ENCODE results near the gene HECTD2.
A peak's percentile ranks its signal among the peaks of the same experiment; 100 is the strongest.
"Not testable (repeated sequence)": the region's sequence is repeated elsewhere in the genome, so short reads cannot be mapped to it uniquely, and the experiment has no call there.

Gene HECTD2, protein sequence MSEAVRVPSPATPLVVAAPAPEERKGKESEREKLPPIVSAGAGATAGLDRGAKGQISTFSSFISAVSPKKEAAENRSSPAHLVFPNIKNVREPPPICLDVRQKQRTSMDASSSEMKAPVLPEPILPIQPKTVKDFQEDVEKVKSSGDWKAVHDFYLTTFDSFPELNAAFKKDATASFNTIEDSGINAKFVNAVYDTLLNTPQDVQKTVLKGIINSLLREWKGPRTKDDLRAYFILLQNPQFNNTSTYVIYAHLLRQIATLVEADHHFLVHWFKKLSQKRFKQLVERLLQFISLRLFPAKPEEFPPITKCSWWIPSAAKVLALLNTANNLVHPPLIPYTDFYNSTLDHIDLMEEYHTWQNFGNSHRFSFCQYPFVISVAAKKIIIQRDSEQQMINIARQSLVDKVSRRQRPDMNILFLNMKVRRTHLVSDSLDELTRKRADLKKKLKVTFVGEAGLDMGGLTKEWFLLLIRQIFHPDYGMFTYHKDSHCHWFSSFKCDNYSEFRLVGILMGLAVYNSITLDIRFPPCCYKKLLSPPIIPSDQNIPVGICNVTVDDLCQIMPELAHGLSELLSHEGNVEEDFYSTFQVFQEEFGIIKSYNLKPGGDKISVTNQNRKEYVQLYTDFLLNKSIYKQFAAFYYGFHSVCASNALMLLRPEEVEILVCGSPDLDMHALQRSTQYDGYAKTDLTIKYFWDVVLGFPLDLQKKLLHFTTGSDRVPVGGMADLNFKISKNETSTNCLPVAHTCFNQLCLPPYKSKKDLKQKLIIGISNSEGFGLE

DNA sequence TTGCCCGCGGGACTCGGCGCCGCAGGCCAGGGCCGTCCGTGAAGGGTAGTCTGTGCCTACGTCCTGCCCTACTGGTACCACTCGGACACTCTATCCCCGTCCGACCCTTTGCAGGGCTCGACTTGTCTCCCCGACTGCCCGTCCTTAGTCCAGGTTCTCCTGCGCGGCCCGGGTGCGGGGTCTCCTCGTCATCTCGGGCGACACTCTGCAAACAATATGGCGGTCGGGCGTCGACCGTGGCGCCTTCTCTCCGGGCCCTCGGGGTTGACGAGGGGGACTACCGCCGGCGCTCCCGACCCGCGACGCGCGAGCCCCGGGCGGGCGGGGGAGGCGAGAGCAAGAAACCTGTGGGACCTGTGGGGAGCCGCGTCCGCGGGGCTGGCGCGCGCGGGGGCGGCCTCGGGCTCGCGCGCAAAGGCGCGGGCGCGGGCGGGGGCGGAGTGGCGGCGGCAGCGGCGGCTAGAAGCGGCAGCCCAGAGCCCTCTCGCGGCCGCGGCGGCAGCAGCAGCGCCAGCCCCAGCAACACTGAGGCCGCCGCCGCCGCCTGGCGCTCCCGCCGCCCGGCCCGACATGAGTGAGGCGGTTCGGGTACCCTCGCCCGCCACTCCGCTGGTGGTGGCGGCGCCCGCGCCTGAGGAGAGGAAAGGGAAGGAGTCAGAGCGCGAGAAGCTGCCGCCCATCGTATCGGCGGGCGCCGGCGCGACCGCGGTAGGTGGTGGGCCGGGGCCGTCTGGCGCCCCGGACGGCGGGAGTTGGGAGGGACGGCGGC is at the start of gene HECTD2:
Gene HECTD2 (plus strand): TSS at position 476 of the 769 bp plus-strand sequence. CDS start 95 bp downstream, at position 571.
- DNase-seq (ENCODE audit: low read depth in 2 of 2): peak; percentile 65 to 72

DNA sequence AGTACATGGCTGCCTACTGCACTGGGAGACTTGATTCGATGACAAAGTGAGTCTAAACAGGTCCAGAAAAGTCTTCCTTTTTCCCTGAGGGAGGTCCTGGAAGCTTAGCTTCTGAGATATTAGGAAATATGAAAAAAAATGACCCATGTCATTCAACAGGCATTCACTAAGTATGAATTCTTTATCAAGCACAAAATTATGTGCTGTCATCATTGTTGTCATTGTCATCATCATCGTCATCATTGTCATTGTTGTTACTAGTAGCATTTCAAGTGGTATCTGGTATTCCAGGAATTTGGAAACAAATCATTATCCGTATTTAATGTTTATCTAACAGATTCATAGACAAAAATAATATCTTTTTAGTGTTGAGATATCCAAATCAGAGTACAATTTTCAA is 49.7 kb upstream of the HECTD2 start:
- no peak for DNase-seq (ENCODE audit: low read depth in 2 of 2)

DNA sequence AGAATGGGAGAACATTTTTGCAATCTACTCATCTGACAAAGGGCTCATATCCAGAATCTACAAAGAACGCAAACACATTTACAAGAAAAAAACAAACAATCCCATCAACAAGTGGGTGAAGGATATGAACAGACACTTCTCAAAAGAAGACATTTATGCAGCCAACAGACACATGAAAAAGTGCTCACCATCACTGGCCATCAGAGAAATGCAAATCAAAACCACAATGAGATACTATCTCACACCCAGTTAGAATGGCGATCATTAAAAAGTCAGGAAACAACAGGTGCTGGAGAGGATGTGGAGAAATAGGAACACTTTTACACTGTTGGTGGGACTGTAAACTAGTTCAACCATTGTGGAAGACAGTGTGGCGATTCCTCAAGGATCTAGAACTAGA is 44.6 kb upstream of the HECTD2 start:
- DNase-seq (ENCODE audit: low read depth in 2 of 2): not testable (repeated sequence)

DNA sequence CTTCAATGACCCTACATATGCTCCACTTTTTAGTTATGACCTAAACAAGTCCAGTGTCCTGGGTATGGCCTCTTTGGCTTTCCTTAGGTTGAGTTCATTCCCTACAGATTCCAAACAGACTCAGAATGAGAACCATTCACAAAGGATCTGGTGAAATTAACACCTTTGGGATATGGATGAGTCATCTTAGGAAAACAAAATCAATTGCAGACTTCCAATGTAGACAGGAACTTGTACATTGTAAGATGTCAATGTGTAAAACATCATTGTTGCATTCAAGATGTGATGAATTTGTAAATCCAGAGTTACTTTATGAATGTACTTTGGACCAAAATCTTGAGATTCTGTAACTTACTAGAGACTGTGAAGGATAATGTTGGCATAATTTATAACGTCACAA is 43.4 kb upstream of the HECTD2 start:
- no peak for DNase-seq (ENCODE audit: low read depth in 2 of 2)

DNA sequence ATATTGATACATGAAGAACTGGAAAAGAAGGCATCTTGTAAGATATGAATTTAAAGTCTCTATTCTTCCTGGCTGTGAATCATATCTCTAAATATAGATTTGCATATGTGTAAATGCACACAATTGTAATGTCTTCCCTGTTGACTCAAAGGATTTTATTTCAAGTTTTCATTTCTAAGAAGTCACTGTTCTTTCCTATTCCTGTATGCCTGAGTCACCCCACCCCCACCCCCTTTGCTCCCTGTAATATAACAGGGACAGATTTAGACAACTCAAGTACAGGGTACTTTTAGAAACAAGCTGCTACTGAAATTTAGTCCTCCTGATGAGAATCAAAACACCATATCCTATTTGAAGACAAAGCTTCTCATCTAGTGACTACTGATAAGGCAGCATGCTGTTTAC is 43.0 kb upstream of the HECTD2 start:
- no peak for DNase-seq (ENCODE audit: low read depth in 2 of 2)

DNA sequence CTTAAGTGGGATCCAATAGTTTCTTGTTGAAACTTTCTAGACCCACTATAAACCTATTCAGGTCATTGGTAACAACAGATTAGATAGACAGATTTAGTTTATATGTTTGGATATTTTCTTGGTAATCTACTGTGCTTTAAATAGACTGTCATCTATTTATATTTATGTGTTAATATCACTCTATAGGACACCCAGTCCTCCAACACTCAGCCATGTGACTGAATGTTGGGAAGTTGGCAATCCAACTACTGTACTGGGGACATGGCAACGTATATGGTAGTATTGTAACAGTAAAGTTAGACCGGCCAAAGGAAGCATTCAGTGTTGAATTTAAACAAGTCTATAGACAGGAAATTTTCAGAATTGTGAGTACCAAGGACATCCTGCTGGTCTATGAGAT is 42.6 kb upstream of the HECTD2 start:
- DNase-seq (ENCODE audit: low read depth in 2 of 2): no peak

DNA sequence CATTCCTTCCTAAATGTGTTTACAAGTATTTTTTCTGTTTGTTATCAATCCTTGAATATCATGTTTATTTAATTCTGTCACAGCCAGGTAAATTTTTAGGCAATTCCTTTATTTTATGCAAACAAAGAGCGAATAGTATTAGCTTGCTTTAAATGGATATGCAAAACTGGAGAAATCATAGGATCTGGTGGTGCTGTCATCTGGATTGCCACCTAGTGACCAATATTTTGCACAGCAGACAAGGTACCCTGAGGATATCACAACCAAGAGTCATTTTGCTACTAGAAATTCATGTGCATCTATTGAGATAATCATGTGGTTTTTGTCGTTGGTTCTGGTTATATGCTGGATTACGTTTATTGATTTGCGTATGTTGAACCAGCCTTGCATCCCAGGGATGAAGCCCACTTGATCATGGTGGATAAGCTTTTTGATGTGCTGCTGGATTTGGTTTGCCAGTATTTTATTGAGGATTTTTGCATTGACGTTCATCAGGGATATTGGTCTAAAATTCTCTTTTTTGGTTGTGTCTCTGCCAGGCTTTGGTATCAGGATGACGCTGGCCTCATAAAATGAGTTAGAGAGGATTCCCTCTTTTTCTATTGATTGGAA is 40.1 kb upstream of the HECTD2 start:
- DNase-seq (ENCODE audit: low read depth in 2 of 2): not testable (repeated sequence)

DNA sequence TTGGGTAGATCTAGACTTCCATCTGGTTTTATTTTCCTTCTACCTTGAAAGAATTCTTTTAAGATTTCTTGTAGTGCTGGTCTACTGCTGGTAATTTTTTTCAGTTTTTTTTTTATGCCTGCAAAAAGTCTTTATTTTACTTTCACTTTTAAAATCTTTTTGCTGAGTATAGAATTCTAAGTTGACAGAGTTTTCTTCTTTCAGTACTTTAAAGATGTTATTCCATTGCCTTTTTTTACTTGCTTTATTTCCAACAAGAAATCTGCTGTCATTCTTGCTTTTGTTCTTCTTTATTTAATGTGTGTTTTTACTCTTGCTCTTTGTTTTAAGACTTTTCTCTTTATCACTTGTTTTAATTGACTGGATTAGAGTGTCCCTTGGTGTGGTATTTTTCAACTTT is 36.1 kb upstream of the HECTD2 start:
- no peak for DNase-seq (ENCODE audit: low read depth in 2 of 2)

DNA sequence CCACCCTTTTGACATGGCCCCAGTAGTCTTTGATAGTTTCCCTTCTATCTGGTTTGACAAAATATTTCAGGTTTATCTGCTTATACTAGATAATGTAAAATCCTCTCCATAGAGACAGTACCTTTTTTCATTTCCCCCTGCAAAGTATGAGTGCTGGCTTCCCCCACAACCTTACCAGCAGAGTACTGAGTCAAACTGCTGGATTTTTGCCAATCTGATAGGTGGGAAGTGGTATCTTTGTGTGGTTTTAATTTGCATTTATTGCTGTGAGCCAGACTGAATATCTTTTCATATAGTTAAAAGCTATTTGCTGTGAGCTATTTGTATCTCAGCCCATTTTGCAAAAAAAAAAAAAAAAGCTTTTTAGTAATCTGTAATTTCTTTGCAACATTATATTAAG is 32.1 kb upstream of the HECTD2 start:
- no peak for DNase-seq (ENCODE audit: low read depth in 2 of 2)

DNA sequence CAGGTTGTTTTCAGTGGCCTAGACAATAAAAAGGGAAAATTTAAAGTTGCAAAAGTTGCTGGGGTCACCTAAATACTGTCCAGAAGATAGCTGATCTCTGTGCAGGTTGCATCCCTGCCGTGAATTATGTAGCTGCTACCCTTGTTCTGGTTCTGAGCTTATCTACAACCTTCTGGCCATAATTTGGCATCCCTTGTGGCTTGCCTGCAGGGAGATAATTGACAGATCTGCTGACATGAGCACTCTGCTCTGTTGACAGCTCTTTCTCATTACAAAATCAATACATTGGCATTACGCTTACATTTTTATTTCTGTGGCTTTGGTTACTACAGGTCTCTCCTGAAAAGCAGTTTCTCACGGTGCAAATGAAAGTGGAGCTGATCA is 29.3 kb upstream of the HECTD2 start:
- DNase-seq (ENCODE audit: low read depth in 2 of 2): no peak

DNA sequence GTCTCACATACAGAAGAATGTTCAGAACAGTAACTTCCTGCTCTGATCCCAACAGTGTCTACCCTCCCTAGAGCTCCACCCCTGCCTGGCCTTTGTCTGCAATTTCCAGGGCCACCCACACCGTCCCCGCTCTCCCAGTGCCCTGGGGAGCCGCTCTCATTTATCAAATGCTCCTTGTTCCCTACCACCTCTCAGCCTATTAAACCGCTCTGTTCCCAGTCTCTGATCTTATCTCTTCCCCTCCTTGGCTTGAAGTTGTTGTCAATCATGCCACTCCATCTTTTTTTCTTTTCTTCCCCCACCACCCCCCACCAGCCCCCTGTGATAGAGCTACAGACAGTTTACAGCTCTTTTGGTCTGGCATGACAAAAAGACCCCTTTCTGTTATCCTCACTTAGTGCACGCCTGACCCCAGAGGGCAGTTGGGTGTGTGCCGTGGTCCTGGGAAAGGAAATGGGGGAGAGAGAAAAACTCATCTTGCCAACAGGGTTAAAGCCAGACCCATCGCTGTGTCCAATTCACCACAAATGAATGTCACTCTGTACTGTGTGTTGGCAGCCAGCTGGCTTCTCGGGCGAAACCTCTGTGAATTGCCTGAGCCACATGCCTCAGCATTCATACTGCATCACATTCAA is 28.8 kb upstream of the HECTD2 start:
- DNase-seq (ENCODE audit: low read depth in 2 of 2): no peak

DNA sequence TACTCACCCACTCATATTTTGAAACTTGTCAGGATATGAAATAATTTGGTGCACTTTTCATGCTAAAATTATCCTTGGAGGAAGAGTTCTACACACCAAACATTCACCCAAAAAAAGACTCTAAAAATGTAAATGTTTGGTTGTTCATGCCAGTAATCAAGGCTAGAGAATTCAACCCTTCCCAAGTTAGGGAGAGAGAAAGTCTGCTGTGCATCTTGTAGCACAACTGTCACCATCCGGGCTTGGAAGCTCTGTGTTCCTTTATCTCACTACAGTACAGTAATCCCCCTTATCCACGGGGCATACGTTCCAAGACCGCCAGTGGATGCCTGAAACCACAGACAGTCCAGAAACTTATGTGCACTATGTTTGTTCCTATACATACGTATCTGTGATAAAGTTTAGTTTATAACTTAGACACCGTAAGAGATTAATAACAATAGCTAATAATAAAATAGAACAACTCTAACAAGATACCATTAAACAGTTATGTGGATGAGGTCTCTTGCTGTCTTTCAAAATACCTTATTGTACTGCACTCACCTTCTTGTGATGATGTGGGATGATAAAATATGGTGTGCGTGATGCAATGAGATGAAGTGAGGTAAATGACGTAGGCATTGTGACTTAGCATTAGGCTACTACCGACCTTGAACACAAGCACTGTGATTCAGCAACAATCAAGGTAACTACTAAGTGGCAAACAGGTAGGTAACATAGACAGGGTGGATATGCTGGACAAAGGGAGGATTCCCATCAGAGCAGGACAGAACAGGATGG is 24.6 kb upstream of the HECTD2 start:
- DNase-seq (ENCODE audit: low read depth in 2 of 2): no peak

DNA sequence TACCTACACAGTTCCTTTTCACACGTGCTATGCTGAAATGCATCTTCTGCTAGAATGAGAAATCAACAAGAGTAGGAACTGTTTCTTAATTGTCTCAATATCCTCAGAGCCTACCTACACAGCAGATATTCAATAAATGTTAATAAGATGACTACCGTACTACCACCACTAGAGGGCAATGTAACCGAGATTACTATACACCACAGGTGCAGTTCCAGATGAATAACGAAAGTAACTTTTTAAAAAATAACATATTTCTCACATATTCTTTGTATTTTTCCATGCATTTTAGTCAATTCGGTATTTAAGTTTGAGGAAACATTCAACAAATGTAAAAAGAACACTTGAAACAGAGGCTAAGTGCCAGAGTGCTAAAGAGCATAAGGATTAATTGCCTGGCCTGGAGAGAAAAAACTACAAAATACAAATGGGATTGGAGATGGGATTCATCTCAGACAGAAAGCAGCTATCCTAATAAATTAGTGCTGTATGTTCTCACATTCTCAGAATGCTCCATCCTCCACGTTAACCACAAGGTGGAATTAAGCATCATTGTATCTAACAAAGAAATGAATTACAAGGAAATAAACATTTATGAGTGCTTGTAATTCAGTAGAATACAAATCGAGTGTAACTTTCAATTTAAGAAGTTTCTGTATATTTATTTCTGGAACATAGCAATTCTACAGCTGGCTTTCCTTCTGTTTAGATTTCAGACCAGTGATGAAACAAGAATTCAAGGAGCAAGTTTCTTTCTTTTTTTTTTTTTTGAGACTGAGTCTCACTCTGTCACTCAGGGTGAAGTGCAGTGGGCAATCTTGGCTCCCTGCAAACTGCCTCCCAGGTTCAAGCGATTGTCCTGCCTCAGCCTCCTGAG is 20.3 kb upstream of the HECTD2 start:
- DNase-seq (ENCODE audit: low read depth in 2 of 2): no peak

DNA sequence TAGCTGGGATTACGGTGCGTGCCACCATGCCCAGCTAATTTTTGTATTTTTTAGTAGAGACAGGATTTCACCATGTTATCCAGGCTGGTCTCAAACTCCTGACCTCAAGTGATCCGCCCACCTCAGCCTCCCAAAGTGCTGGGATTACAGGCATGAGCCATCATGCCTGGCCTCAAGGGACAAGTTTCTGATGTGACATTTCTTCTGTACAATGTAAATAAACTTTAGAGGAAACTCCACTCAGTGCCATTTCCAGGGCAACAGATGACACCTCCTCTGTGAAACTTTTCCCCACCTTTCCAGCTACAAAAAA is 19.7 kb upstream of the HECTD2 start:
- not testable (repeated sequence) for DNase-seq (ENCODE audit: low read depth in 2 of 2)

DNA sequence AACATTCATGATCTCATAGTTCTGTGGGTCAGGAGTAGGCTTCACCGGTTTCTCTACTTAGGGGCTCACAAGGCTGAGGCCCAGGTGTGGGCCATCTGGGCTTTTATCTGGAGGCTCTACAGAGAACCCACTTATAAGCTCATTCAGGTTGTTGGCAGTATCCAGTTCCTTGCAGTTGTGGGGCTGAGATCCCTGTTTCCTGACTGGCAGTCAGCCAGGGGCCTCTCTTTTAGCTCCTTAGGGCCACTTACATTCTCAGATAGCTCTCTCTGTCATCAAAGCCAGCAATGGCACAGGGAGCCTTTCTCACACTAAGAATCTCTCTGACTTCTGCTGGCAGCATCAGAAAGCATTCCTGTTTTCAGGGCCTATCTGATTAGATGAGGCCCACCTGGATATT is 18.2 kb upstream of the HECTD2 start:
- DNase-seq (ENCODE audit: low read depth in 2 of 2): no peak

DNA sequence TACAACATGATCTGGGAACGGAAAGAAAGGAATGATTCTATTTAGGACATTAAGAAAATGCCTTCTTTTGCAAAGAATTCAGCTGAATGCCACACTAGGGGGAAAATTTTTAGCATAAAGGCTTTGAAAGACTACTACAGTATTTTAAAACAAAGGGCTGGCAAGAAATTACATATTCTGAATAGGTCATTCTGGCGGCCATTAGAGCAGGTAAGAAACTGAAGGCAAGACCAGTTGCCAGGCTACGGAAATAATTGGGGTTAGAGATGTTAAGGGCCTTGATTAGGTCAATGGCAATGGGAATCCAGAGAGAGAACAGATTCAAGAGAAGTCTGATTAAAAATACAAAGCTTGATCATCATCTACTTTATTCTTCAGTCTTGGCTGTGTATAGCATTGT is 3.8 kb upstream of the HECTD2 start:
- DNase-seq (ENCODE audit: low read depth in 2 of 2): no peak

DNA sequence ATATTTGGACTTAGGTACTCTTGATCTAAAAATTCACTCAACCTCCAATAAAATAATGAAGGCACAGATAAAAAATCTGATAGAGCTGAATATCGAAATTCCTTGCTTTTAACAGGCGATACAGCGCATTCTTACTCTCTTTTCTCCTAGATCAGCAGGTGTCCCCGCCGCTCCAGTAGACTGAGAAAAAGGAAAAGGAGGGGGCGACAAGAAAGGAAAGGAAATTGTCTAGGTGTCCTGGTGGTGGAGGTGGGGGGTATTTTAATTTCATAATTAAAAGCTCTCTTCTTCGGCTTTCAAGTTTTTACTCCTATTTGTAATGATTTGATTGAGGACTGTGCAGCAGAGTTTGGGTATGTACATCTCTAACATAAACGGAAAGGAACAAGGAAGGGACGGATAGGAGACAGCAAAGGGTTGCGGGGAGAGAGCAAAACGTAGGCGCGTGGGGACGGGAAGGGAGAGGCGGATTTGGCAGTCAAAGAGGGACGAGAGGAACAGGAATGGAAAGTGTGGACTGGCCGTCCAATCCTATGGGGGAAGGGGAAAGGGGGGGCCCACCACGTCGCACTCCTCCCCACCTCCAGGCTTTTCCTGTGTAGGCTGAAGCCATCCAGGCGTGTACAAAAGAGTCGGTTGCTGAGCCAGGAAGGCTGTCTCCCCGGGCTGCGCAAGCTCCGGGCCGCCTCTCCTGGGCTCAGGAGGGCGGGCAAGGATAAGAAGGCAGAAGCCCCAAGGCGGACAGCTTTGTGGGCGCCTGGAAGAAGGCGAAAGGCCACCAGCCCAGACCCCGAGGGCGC is 875 bp upstream of the HECTD2 start:
- DNase-seq (ENCODE audit: low read depth in 2 of 2): peak in 1 of 2 donors; percentile 5

DNA sequence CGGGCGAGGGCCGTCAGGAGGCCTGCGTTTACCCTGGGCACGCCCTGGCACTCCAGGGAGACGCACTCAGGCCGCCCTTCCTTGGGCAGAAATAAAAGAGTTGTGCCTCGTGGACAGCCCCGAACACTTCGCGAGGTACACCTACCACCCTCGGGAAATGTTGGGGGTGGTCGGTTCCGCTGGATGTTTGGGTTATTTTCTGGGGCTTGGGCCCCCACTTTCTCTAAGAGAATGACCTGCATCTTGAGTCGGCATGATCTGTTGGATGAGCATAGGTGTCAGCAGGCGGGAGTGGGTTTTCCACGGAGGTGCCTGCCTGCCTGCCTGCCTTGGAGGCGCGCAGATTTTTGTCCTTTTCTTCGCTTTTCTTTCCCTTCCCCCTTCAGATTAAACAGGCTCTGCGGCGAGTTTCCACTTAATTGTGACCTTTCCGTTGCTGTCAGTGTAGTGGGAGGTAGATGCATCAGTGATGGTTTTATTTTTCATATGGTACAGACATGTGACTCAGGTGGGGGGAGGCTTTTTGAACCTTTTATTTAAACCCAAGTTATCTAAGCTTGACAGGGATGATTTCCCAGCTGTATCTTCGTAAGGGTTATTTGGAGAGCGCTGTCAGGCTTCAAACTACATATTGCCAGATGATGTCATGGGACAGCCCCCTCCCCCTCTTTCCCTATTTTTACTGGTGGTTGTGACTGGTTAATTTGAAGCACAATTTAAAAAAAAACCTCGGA is 661 bp downstream of the HECTD2 start:
- DNase-seq (ENCODE audit: low read depth in 2 of 2): no peak

Measured in stimulated activated CD8-positive, alpha-beta memory T cell treated with anti-CD3 and anti-CD28 coated beads, Interleukin-2, amount 100 ng/mL, for 1 hour (primary cell).